ENCODE data around the gene TBX21. TPM values are rescaled to one million over a fixed set of nuclear protein-coding genes. Genes with fewer than 3 reads are reported as not detected.

The TBX21 gene
- total RNA-seq, 4 donors from 2014 or later = 0.42 to 2.2 (median 0.61) TPM

- Histone ChIP-seq H3K36me3 (no peaks in the 10 kb centered on the region), H3K4me3 (peak overlapping the region in 1 of 4 donors; percentile 7), H3K4me1 (peaks cover 3 to 16% (median 14%) of the 10 kb centered on the region in 4 donors), H3K27me3 (peaks cover 0 to 87% (median 23%) of the 10 kb centered on the region in 4 donors), H3K9me3 (no peaks in the 10 kb centered on the region), H3K27ac (replicated peaks in 1 of 4) (no peak overlapping the region)
- 76% methylated on average over 3 of the region's 3 CpGs for WGBS
- TF ChIP-seq EP300 (IDR thresholded peaks at IDR 0.05) (no peak), CTCF (IDR thresholded peaks at IDR 0.05) (no peak), POLR2A (IDR thresholded peaks at IDR 0.05; ENCODE audit: low read depth) (no peak), POLR2AphosphoS5 (IDR thresholded peaks at IDR 0.05) (no peak)
- intact Hi-C loops (cut with DNase I) = no loop called here
- no peak for DNase-seq (ENCODE audit: extremely low spot score)
Measured at GRCh38 chr17:47735139-47735464, 2.1 kb downstream of the TBX21 start.

- Histone ChIP-seq H3K27ac (replicated peaks in 1 of 4) (no peak overlapping the region), H3K4me3 (no peak overlapping the region), H3K9me3 (no peaks in the 10 kb centered on the region), H3K36me3 (no peaks in the 10 kb centered on the region), H3K4me1 (peaks cover 3 to 16% (median 14%) of the 10 kb centered on the region in 4 donors), H3K27me3 (peaks cover 0 to 87% (median 23%) of the 10 kb centered on the region in 4 donors)
- intact Hi-C loops (cut with DNase I) = no loop called here
- TF ChIP-seq EP300 (IDR thresholded peaks at IDR 0.05) (no peak), POLR2AphosphoS5 (IDR thresholded peaks at IDR 0.05) (no peak), CTCF (IDR thresholded peaks at IDR 0.05) (no peak), POLR2A (IDR thresholded peaks at IDR 0.05; ENCODE audit: low read depth) (no peak)
- no peak for DNase-seq (ENCODE audit: extremely low spot score)
- 71% methylated on average over 2 of the region's 3 CpGs for WGBS
Measured at GRCh38 chr17:47735536-47736011, 2.5 kb downstream of the TBX21 start.

- H3K27ac ChIP-seq (replicated peaks in 1 of 4) = no peak overlapping the region
- TF ChIP-seq EP300 (IDR thresholded peaks at IDR 0.05) (no peak), CTCF (IDR thresholded peaks at IDR 0.05) (no peak), POLR2A (IDR thresholded peaks at IDR 0.05; ENCODE audit: low read depth) (no peak), POLR2AphosphoS5 (IDR thresholded peaks at IDR 0.05) (no peak)
- H3K9me3 ChIP-seq = no peaks in the 10 kb centered on the region
- intact Hi-C loops (cut with DNase I) = no loop called here
- no peak for DNase-seq (ENCODE audit: extremely low spot score)
- H3K27me3 ChIP-seq = peaks cover 0 to 81% (median 23%) of the 10 kb centered on the region in 4 donors
- peaks cover 3 to 16% (median 14%) of the 10 kb centered on the region in 4 donors for H3K4me1 ChIP-seq
- no peaks in the 10 kb centered on the region for H3K36me3 ChIP-seq
- H3K4me3 ChIP-seq = no peak overlapping the region
- WGBS = 81% methylated on average over 17 of the region's 17 CpGs
Measured at GRCh38 chr17:47736501-47737495, 3.8 kb downstream of the TBX21 start.

GRCh38 chr17:47738178-47738577, 5.1 kb downstream of the TBX21 start:
- peaks cover 0 to 80% (median 12%) of the 10 kb centered on the region in 4 donors for H3K27me3 ChIP-seq
- no peaks in the 10 kb centered on the region for H3K36me3 ChIP-seq
- H3K9me3 ChIP-seq = no peaks in the 10 kb centered on the region
- 92% methylated on average over 7 of the region's 7 CpGs for WGBS
- peaks cover 3 to 17% (median 8%) of the 10 kb centered on the region in 4 donors for H3K4me1 ChIP-seq
- H3K4me3 ChIP-seq = no peak overlapping the region
- no peak for DNase-seq (ENCODE audit: extremely low spot score)
- H3K27ac ChIP-seq (replicated peaks in 1 of 4) = no peak overlapping the region
- TF ChIP-seq POLR2AphosphoS5 (IDR thresholded peaks at IDR 0.05) (no peak), CTCF (IDR thresholded peaks at IDR 0.05) (no peak), POLR2A (IDR thresholded peaks at IDR 0.05; ENCODE audit: low read depth) (no peak), EP300 (IDR thresholded peaks at IDR 0.05) (no peak)
- intact Hi-C loops (cut with DNase I) = no loop called here
